HG03064 (cell line): ENCODE measurements around the gene TAF6.

Source experiments
- ATAC-seq: cut with Tn5 transposase; IDR thresholded peaks from one replicate; pipeline ENCODE4 v1.9.1; 2021; ENCODE audit warnings: low read depth; ENCODE audit not compliant: unreplicated experiment

TAF6 gene

DNA sequence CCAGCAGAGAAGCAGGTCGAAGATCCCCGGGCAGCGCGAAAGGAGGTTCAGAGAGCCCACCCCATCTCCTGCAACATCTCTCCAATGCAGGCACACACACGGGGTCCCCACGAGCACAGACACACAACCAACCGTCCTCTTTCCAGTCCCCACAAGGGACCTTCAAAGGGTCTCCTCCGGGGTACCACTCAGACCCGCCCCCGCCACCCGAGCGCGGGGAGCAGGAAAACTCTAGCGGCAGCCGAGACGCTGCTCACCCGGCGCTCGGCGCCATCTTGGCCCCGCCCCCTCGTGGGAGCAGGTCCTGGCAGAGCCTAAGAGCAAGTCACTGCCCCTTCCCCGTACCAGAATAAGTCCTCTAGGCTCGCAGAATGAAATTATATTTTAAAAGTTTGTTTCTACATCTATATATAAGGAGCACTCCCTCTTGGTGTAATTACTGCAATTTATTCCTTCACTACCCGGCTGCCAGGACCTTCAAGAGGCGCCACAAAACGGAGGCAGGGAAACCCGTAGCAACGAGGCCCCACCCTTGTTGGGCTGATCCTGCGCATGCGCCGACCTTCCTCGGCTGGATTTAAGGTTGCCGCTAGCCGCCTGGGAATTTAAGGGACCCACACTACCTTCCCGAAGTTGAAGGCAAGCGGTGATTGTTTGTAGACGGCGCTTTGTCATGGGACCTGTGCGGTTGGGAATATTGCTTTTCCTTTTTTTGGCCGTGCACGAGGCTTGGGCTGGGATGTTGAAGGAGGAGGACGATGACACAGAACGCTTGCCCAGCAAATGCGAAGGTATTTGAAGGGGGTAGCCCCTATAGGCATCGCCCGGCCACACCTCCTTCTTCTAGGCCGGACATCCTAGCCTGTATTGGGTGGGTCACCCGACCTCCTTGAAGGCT, at the start of gene TAF6, which contains the start of gene CNPY4:
Gene TAF6, minus strand, starts transcription at position 287 of the 898 bp plus-strand sequence. CDS start 5,149 bp downstream, outside the sequence.
Gene CNPY4, plus strand, starts transcription at position 563 of the 898 bp plus-strand sequence. Its CDS starts 111 bp downstream, at position 674.
- ATAC-seq = peak; percentile 58

DNA sequence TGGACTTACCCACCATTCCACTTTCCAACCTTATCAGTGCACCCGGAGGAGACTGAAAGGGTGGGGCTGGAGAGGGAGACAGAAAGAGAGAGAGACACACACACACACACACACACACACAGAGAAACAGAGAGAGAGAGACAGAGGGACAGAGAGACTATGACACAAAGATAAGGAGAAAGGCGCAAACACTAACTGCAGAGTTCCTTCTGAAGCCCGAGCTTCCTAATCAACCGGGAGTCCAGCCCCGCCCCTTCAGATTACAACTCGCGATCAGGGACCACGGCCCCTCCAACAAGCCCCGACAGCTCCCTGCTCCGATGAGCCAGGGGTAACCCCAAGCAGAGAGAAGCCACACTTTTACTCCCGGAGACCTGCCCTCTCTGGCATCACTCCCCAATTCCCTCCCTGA, 48.8 kb upstream of the TAF6 start:
- ATAC-seq = no peak

DNA sequence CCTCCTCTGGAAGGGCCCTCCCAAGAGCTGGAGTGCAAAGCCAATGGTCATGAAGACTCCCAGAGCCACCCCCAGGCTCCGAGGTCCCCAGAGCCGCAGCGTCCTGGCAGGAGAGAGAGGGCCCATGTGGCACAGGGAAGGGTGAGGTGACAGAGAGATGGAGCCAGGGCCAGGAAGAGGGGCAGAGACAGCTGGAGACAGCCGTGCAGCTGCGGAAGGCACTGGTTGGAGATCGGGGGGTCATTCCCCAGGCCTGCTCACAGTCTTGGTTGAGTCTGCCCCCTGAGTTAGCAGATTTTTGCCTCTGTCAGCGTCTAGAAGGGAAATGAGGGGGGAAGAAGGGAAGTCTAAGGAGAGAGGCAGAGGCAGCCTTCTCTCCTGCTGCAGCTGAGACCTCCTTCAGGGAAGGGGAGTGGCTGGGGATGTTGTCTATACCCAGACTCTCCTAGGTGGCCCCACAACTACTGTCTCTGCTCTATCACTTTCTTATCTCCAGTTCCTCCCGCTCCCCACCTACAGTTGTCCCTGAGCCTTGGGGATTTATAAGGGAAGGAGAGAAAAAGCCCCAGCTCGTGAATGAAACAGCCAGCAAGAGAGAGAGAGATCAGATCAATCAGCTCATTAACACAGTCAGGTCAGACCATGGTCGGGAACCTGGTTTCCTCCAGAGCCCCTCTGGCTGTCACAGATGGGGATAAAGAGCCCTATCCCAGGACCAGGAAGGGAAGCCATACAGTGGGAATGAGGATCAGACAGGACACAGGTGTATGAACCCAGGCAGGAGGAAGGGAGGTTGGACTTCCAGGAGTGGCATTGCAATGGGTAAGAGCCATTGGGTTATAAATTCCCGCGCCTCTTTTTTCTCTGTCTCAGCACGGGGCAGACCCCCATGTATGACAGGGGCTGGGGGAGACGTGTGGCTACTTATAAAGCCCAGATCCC, 48.1 kb upstream of the TAF6 start:
- ATAC-seq = no peak

DNA sequence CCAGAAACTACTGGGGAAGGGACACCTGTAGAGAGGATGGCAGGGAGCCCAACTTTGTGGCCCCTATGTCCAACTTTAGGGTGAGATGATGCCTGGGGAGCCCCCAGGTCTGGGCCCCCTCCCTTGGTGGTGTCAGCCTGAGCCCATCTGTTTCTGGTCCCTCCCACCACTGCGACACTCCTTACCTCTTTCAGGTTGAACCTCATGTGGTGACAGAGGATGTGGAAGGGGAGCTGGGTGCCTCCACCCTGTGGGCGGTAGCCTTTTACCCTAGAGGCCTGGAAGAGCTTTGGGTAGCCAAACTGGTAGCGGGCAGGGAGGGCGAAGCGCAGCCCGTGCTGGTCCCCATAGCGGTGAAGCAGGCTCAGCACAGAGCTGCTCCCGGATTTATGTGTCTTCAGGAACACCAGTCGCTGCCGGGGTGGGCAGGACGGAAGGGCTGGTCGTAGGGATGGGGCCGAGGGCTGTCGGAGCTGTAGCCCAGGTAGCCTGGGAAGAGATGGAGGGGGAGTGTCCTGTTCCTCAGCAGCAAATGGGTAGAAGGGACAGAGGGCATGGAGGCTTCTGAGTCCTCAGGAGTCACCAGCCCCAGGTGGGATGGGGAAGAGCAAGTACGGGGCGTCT, 47.3 kb upstream of the TAF6 start:
- ATAC-seq = no peak

DNA sequence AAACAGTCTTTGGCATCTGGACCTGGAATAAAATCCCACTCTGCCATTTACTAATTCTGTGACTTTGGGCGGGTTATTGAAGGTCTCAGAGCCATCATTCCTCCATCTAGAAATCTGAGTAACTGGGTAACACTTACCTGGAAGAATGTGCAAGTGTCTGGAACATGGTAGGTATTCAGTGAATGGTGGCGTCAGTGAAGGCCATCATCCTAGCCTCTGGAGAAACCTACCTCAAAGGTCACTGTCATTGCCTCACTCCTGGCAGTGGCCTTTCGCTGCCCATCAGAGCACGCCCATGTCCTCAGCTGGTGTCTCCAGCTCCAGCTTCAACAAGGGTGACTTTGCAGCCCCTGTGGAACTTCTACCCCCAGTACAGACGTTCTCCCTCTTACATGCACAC, 44.7 kb upstream of the TAF6 start:
- ATAC-seq = no peak

DNA sequence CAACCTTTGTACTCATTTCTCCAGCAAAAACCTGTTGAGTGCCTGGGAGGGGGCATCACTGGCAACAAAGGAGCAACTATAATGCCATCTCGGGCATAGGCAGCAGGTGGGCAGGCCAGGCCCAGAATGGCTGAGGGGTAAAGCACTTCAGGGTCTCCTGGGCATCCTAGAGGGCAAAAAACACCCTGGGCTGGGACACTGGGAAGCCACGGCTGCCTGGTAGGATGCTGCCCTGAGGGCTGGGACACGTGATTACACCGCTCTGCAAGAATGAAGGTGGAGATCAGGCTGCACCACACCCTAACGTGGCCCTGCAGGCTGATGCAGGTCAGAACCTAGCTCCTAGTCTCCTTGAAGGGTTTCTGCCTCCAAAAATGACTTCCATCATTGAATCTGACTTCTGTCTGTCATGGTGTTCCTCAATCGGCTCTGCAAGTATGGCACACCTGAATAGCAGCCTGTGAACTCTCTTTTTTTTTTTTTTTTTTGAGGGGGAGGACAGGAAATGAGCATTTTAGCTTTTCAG, 43.9 kb upstream of the TAF6 start:
- ATAC-seq = no peak

DNA sequence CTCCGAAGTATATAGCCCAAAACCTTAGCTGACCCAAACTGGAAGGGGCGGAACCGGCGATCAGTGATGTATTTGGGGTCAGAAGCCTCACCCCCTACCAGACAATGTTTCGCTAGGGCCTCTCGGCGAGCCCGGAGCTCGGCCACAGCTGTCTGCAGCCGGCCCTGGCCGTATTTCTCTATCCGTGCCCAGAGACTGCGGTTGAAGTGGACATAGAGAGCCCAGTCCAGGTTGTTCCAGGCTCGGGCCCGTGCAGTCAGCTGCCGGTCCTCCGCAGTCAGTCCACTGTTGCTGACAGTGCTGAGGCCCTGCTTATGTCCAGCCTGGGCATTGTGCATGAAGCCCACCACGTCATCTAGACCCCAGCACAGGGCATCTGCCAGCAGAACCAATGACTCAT, 40.9 kb upstream of the TAF6 start:
- no peak for ATAC-seq

DNA sequence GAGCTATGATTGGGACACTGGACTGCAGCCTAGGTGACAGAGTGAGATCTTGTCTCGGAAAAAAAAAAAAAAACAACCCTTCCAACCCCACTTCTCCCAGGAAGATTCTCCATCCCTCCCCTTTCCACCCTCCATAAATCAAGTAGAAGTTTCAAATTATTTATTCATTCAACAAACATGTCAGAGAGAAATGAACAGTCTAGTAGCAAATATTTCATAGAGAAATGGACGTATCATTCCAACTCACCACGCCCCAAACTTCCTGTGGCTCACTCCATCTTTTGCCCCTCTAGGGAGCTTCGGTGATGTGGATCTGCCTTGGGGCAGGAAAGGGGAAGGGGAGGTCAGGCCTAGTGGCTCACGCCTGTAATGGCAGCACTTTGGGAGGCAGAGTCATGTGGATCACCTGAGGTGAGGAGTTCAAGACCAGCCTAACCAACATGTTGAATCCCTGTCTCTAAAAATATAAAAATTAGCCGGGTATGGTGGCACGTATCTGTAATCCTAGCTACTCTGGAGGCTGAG, 40.0 kb upstream of the TAF6 start:
- no peak for ATAC-seq

DNA sequence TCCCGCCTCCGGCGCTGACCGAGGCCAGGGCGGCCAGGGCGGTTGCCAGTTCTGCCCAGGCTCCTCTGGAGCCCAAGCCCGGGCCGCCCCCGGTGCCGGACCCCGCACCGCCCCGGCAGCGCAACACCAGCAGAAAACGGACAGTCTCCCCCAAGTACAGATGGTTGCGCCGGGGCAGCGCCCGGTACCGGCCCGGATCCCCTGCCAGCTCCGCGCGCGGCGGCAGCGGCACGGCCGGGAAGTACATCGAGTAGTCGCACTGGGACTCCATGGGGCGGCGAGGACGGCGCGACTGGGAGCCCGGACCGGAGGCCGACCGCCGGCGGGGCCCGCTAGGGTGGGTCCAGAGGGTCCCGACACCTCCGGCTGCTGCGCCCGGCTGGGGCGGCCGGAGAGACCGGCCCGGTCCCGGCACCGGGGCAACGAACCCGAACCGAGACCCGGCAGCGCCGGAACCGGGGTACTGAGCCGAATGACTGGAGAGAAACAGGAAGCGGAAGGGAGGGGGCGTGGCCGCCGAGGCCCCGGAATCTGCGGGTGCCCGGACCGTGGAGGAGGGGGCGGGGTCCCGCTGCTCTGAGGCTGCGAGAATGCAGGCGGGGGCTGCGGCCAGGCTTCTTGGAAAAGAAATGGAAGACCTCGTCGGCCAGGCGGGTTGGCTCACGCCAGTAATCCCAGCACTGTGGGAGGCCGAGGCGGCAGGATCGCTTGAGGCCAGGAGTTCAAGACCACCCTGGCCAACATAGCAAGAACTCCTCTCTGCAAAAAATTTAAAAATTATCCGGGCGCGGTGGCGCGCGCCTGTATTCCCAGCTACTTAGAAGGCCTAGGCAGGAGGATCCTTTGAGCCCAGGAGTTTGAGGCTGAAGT, 39.3 kb upstream of the TAF6 start, which contains the start of gene TRAPPC14:
Gene TRAPPC14, minus strand, starts transcription at position 495 of the 870 bp plus-strand sequence. Its CDS starts 224 bp downstream, at position 271.
- ATAC-seq = peak; percentile 72

DNA sequence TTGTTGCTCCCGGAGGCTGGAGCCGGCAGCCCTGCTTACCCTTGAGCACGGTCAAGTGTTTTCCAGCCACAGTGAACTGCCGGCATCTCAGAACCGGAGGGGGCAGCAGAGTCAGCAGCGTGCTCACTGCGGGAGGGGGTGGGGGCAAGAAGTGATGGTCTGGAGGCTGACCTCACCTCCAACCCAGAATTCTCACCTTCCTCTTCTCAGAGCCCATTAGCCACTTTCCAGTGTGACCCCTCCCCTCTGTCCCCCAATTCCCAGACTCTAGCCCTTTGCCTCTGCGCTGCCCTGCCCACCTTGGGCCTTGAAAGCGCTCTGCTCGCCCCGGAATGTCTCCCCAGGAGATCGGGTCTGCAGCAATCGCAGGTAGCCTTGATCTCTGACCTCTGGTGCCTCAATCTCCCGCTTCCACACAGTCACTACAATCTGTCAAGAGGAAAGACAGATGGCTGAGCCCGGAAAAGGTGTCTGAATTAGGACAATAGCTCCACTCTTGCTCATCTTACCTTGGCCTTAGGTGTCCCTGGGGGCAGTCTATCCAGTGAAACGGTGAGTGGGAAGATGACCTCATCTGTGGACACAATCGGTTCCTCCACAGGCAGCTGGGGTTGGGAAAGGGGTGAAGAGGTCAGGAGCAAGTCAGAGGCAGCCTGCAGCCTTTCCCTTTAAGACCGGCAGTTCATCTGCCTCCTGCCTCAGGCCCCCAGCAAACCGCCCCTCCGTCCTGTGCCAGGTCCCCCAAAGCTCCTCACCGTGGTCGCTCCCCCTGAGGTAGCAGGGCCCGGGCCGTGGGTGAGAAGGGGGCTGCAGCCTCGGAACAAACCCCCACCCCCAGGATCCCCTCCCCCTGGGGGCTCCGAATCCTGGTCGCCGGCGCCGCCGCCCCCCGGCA, 38.4 kb upstream of the TAF6 start:
- ATAC-seq = peak; percentile 10

DNA sequence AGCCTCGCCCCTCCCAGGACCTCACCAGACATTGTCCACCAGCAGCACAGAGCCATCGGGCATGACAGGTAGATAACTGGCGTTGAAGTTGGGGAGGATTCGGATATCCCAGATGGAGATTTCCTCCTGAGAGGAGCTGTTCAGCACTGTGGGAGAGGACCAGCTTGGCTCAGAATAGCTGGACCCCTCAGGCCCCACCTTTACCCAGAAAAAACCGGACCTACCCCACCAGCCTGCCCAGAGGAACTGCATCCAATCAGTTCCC, 37.8 kb upstream of the TAF6 start:
- ATAC-seq = no peak

DNA sequence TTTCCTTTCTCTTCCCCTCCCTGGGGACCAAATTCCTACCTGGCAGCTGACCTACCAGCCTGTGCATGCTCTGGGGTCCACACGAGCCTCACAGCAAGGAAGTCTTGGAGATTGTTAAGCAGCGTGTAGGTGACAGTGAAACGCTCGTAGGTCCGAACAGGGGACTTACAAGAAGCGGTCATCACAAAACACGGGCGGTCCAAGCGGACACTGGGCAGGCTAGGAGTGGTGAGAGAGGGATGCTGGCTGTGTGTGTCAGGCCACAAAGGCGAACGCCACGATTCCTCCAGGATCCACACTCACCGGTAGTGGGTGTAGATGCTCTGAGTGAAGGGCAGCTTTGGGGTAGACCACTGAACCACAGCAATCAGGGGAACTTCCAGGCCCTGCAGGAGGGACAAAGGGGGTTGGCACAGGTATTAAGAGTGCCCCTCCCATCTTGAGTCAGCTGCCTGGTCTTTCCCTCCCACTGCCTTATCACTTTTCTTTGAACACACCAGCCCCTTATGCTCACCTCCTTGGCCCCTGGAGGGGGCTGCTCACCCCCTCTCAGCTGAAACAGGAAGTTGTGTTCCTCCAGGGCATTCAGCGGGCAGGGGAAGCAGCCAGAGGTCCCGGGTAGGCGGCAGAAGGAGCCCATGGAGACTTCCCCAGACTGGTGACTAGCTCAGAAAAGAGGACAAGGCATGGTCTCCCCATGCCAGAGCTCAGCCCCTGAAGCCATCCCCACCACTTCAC, 37.3 kb upstream of the TAF6 start:
- ATAC-seq = no peak

DNA sequence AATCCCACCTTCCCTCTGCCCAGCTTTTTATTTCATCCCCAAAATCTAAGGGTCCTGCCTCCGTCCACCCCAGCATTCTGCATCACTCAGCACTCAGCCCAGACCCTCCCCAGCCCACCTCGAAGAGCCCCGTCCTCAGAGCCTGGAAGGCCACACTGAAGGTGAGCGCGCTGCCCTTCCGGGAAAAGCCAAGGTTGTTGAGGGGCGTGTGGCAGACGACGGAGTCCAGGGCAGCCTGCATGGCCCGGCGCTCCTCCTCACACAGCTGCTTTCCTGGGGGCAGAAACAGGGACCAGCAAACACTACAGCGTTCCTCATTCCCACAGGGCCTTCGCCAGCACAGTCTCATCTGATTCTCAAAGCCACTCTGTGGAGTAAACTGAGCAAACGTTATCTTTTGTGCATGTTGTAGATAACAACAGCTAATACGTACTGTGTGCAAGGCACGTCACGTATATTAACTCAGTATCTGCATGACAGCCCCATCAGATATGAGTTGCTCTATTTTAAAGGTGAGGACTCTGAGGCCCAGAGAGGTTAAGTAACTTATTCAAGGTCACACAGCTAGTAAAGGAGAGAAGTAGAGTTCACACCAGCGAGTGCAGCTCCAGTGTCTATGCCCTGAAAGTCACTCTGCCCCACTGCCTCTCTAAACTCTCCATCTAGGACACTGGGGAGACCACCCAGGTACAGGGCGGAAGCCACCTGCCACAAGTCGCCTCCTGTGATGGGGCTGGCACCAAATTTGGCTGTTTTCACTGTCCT, 36.6 kb upstream of the TAF6 start:
- no peak for ATAC-seq

DNA sequence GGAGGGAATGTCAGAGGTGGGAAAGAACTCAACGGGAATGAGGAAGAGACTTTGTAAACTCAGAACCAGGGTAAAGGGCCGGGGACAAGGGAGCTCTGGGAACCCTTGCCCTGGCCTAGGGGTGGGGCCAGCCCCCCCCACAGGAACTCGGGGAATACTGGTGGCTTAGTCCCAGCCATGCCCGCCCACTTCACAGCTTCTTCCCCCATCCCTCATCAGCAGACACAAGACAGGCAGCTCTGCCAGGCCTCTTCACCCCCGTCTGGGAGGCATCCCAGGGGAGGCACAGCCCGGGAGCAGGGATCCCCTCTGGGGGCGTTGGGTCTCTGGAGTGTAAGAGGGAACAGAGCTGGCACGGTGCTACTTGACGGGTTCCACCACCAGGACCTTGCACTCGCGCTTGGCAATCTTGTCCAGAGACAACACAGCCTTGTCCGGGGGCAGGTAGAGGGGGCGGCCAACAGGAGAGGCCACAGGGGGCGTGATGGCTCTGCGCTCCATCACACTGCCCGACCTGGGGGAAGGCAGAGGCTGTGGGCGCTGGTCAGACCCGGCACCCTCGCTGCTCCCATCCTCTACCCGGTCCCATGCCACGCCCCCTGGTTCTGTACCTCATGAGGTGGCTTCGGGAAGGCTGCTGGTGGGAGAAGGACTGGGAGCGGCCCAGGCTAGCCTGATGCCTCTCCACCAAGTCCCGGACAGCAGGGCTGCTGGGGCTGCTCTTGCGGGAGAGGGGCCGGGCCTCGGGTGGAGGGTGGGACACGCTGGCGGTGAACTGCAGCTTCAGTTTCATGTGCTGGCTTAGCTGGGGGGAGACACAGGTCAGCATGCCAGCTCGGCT, 35.7 kb upstream of the TAF6 start:
- no peak for ATAC-seq

DNA sequence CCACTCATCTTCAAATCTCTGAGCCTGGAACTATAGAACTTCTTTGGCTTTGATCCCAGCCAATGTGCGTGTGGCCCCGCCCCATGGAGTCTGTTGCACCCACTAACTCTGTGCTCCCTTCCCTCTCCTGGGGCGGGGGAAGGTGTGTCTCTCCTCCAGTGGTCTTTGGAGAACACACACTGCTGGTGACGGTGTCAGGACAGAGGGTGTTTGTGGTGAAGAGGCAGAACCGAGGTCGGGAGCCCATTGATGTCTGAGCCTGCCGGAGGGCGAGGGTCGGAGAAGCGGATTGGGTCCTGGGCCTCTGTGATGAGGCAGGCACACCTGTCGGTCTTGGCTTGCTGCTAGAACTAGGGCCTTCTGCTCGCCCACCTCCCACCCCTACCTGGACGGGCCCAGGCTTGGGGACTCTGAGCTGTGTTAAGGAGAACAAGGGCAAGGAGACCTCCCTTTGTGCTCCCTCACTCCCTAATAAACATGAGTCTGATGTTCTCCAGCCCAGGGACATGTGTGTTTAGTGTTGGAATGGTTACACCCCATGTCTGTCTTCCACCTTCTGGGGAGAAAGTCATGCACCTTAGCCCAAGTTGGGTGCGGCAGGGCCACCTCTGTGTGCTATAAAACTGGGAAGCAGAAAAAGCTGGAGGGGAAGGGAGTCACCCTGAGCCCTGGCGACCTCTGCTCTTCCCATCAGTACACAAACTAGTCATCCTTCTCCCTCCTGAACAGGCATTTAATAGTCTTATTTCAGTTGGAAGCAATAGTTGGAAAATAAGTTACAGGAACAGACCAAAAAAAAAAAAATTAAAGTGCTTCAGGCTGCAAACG, 34.8 kb upstream of the TAF6 start:
- no peak for ATAC-seq
